MCF 10A (cell line): ENCODE results near the gene DOCK11. TPM values are rescaled to one million over a fixed set of nuclear protein-coding genes. Genes with fewer than 3 reads are reported as not detected.

Experiments
- BruUV-seq: library from RNA; stranded (reverse); fragments of 400-500 nt; replicated peaks from 2 replicates; lab custom pipeline; 2021; lab: Mats Ljungman, UMichigan
- CTCF ChIA-PET: fragments of 300-600 bp; sonication (Branson Sonifier 250); formaldehyde crosslinking; extraction: SDS; loops from one replicate; lab custom pipeline; 2021; ENCODE audit warnings: antibody characterized with exemption, inconsistent platforms; lab: Yijun Ruan, JAX
- POLR2A ChIA-PET: fragments of 300-600, 350-650 bp; sonication (Branson Sonifier 250); formaldehyde crosslinking; extraction: SDS; loops from one replicate; lab custom pipeline; 2020; ENCODE audit warnings: antibody characterized with exemption, inconsistent platforms; lab: Yijun Ruan, JAX
- DNase-seq: peaks from one replicate; pipeline ENCODE4 v3.0.0-alpha.2; 2018; ENCODE audit not compliant: unreplicated experiment
- H3K27ac Mint-ChIP-seq: one replicate; pipeline ENCODE4 v1.8.0; 2022; ENCODE audit warnings: mild to moderate bottlenecking, low read depth, mixed read lengths; ENCODE audit not compliant: unreplicated experiment
- H3K27me3 Mint-ChIP-seq: one replicate; pipeline ENCODE4 v1.8.0; 2022; ENCODE audit warnings: mixed read lengths; ENCODE audit not compliant: insufficient read depth, unreplicated experiment
- H3K36me3 Mint-ChIP-seq: one replicate; pipeline ENCODE4 v1.8.0; 2022; ENCODE audit warnings: mild to moderate bottlenecking, moderate library complexity, mixed read lengths; ENCODE audit not compliant: insufficient read depth, unreplicated experiment
- H3K4me1 Mint-ChIP-seq: one replicate; pipeline ENCODE4 v1.8.0; 2022; ENCODE audit warnings: mixed read lengths; ENCODE audit not compliant: insufficient read depth, unreplicated experiment
- H3K4me3 Mint-ChIP-seq: one replicate; pipeline ENCODE4 v1.8.0; 2022; ENCODE audit warnings: mild to moderate bottlenecking, moderate library complexity, mixed read lengths; ENCODE audit not compliant: unreplicated experiment
- H3K9me3 Mint-ChIP-seq: one replicate; pipeline ENCODE4 v1.8.0; 2022; ENCODE audit warnings: mixed read lengths; ENCODE audit not compliant: unreplicated experiment
- intact Hi-C: fragments of 100-400 bp; cut with micrococcal nuclease; formaldehyde crosslinking; loops from 2 replicates; pipeline ENCODE4 v1.14.1; 2022
- total RNA-seq: library from RNA; stranded (reverse); gene quantifications from 2 replicates; pipeline ENCODE4 v1.2.3, GENCODE V29; 2022
- TF ChIP-seq, protein P1 (sequence below): fragments of 200-600 bp; IDR thresholded peaks from one replicate; pipeline ENCODE4 v1.8.0; 2022; ENCODE audit warnings: antibody characterized with exemption, mild to moderate bottlenecking; ENCODE audit not compliant: unreplicated experiment

Gene DOCK11
- total RNA-seq, 1 experiment from 2014 or later: 1.9 TPM

DNA sequence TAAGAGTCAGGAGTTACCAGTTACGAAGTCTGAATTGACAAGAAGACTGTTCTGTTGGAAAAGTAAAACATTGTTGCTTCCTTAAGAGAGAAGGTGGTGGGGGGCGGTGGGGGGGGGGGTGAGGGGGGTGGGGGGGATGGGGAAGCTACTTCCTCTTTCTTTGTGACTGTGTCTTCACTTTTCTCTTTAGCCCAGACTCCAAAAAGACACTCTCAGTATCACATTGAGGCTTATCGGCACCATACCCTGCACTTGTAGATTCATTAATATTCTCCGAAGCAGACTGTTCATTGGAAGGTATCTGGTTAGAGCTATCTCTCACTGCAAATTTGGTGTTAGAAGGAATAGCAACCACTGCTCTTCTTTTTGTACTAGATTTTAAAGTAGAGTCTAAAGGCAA, 137.2 kb downstream of the DOCK11 start:
- Mint-ChIP-seq H3K9me3 (no peaks in the 10 kb centered on the region), H3K27me3 (peaks cover 27% of the 10 kb centered on the region), H3K36me3 (no peaks in the 10 kb centered on the region), H3K4me3 (no peak overlapping the region), H3K4me1 (no peaks in the 10 kb centered on the region), H3K27ac (no peak overlapping the region)
- intact Hi-C loops: no loop called here
- TF ChIP-seq, protein P1, sequence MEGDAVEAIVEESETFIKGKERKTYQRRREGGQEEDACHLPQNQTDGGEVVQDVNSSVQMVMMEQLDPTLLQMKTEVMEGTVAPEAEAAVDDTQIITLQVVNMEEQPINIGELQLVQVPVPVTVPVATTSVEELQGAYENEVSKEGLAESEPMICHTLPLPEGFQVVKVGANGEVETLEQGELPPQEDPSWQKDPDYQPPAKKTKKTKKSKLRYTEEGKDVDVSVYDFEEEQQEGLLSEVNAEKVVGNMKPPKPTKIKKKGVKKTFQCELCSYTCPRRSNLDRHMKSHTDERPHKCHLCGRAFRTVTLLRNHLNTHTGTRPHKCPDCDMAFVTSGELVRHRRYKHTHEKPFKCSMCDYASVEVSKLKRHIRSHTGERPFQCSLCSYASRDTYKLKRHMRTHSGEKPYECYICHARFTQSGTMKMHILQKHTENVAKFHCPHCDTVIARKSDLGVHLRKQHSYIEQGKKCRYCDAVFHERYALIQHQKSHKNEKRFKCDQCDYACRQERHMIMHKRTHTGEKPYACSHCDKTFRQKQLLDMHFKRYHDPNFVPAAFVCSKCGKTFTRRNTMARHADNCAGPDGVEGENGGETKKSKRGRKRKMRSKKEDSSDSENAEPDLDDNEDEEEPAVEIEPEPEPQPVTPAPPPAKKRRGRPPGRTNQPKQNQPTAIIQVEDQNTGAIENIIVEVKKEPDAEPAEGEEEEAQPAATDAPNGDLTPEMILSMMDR: no peak
- BruUV-seq: no TSS peak
- ChIA-PET POLR2A (no interaction called here), CTCF (no interaction called here)
- DNase-seq: no peak

DNA sequence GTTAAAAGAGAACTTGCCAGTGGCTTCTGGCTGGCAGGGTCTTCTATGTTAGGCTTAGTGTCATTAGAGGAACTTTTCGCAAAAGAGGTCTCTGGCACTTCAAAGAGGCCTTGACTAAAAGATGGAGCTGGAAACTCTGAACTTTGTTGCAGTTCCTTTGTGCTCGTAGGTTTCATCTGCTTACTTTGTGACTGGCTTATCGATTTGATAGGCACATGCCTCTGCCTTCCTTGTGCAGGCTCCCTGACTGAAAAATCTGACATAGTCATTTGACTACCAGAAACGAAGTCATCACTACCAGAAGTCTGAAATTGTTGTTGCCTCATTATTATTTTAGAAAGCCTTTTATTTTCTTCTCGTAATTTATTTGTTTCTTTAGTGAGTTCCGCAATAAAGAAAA, 137.9 kb downstream of the DOCK11 start:
- no peak overlapping the region for H3K27ac Mint-ChIP-seq
- intact Hi-C loops: no loop called here
- no peak overlapping the region for H3K4me3 Mint-ChIP-seq
- CTCF ChIA-PET: interaction anchor here (0.6 to 1.1 kb wide), 2 partner anchors 11 to 52 kb away, joined by 5 to 6 read pairs; no protein-coding TSS in a partner anchor
- H3K9me3 Mint-ChIP-seq: no peaks in the 10 kb centered on the region
- BruUV-seq: no TSS peak
- H3K4me1 Mint-ChIP-seq: no peaks in the 10 kb centered on the region
- DNase-seq: no peak
- POLR2A ChIA-PET: no interaction called here
- peaks cover 27% of the 10 kb centered on the region for H3K27me3 Mint-ChIP-seq
- H3K36me3 Mint-ChIP-seq: no peaks in the 10 kb centered on the region
- TF ChIP-seq, protein P1: no peak

DNA sequence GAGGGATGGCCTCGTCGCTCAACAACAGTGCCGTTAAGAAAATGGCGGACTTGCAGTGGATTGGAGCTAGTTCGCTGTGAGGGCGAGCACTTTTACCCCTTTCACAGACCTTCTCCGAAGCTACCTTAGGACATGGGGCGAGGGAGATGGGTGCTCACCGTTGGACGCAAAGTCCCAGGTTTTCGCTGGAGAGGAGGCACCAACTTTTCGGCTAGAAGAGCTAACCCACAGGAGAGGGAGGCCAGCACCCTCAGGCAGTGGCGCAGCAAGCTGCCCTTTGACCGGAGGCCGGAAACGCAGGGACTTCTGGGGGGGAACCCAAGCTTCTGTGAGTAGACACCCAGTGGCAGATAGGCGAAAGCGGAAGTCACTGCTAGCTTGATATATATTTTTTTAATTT, 138.7 kb downstream of the DOCK11 start:
- H3K27me3 Mint-ChIP-seq: peaks cover 27% of the 10 kb centered on the region
- POLR2A ChIA-PET: no interaction called here
- H3K4me3 Mint-ChIP-seq: no peak overlapping the region
- H3K27ac Mint-ChIP-seq: no peak overlapping the region
- TF ChIP-seq, protein P1: no peak
- no peaks in the 10 kb centered on the region for H3K36me3 Mint-ChIP-seq
- H3K9me3 Mint-ChIP-seq: no peaks in the 10 kb centered on the region
- DNase-seq: no peak
- intact Hi-C loops: no loop called here
- CTCF ChIA-PET: interaction anchor here (0.7 to 1.1 kb wide), 3 partner anchors 10 to 173 kb away, joined by 3 to 5 read pairs (median 4); no protein-coding TSS in a partner anchor
- H3K4me1 Mint-ChIP-seq: no peaks in the 10 kb centered on the region
- no TSS peak for BruUV-seq

DNA sequence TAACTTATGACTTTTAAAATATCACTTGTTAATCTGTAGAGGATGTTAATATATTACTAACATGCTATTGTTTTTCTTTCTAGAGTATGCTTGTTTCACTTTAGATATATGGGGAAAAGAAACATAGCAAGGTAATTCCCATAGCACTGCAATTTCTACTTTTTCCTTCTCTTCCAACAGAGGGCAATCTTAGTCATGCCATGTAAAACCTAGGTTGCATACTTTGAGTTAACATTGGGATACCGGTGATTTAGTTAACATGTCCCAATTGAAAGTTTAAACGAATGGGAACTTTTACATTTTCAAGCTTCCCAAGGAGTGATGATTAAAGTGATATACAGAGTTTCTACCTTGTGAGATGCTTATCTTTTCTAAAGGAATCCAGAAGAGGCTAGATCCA, 142.4 kb downstream of the DOCK11 start:
- no TSS peak for BruUV-seq
- Mint-ChIP-seq H3K27ac (no peak overlapping the region), H3K36me3 (no peaks in the 10 kb centered on the region), H3K4me3 (no peak overlapping the region), H3K9me3 (no peaks in the 10 kb centered on the region), H3K4me1 (no peaks in the 10 kb centered on the region), H3K27me3 (peaks cover 27% of the 10 kb centered on the region)
- DNase-seq: peak; percentile 30
- ChIA-PET CTCF (interaction anchor here (0.7 to 1.4 kb wide), 5 partner anchors 11 to 428 kb away, joined by 3 to 6 read pairs (median 4); no protein-coding TSS in a partner anchor), POLR2A (no interaction called here)
- intact Hi-C loops: loop anchor here (1.0 kb wide), 1 partner anchor 169 kb away; no protein-coding TSS in a partner anchor
- TF ChIP-seq, protein P1: no peak
